Measurements from ENCODE around the gene SEZ6.

SEZ6 gene

DNA sequence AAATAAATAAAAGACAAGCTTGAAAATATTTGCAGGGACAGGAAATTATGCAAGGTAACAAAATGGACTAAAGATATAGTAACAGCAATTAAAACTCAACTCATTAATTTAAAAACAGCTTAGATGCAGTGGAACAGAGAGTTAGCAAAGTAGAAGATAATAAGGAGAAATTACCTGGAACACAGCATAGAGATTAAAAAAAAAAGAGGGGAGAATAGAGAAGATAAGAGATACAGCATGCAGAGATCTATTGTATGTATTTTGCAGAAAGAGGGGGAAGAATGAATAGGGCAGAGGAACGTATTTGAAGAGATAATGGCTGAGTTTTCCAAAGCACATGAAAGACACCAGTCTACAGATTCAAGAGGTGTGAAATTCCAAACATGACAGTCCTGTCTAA is 28.7 kb upstream of the SEZ6 start:
- DNase-seq (ENCODE audit: low spot score), result no peak

- no peak for DNase-seq (ENCODE audit: low spot score)
Observed at GRCh38 chr17:29032857-29033197, 27.0 kb upstream of the SEZ6 start.

DNA sequence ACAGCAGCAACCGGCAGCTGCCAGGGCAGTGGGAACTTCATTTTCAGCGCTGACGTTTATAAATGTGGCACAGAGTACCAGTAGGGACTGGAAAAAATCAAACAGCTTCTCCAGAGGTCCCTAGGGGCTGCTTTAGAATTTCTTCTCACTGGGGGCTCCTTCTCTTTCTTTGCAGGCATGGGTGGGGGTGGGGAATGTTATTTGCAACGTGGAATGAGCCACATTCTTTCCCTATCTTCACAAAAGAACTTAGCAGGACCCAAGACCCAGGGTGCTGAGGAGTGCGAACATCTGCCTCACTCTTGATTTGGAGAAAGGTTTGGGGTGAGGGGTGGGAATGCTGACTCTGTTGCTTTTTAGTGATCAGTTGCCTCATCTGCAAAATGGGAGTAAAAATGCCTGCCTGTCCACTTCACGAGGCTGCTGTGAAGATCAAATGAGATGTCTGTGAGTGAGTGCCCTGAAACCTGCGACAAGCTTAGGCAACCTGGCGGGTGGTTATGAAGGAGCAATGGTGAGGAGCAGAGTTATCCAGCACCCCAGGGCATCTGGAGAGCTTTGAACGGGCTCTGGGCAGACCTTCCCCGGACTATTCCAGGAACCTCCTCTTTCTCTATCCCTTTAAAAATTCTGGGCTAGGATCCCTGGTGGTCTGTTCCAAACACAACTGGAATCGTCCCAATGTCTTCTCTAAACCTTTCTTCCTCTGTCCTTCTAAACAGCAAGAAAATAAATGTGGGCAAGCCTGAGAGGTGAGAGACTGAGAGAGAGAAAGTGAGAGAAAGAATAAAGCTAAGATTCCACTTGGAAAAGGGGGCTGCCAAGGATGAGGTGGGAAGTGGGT is 26.4 kb upstream of the SEZ6 start:
- no peak for DNase-seq (ENCODE audit: low spot score)

DNA sequence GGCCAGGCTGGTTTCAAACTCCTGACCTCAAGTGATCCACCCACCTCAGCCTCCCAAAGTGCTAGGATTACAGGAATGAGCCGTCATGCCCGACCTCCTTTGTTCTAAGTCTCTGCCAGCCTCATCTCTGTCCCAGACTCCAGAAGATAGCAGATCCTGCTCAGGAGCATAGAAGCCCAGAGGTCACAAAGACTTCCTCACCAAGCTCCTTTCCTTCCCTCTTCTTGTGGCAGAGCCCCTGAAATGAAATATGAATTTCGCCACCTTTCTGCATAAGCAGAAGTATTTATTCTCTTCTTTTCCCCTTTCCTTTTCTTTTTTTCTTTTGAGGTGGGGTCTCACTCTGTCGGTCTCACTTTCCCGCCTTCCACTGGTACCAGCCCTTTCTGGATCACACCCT is 25.7 kb upstream of the SEZ6 start:
- DNase-seq (ENCODE audit: low spot score), result no peak

DNA sequence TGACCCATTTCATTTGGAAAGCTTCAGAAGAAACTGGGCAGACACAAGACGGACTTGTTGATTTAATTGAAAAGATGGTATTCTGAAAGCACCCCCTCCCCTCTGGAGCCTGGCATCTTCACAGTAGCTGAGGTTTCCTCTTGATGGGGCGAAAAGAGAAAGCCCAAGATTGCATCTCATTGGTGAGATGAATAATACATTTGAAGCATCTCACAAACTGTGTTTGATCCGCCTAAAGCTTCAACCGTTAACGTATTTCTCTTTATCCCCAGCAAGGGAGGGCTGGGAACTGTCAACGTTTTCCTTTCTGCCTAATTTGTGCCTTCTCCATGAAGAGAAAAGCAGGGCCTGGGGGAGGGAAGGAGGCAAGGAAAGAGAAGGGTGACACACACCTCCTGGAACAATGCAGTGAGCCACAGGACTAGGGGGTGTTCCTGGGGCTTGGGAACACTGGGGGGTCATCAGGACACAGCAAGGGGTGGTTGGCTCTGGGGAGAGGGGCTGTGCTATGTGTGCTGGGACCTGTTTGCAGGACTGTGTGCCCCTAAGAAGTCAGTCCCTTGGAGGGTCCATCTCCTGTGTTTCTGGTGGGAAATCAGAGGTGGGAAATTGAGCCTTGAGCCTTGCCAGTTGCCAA is 18.6 kb upstream of the SEZ6 start:
- no peak for DNase-seq (ENCODE audit: low spot score)

DNA sequence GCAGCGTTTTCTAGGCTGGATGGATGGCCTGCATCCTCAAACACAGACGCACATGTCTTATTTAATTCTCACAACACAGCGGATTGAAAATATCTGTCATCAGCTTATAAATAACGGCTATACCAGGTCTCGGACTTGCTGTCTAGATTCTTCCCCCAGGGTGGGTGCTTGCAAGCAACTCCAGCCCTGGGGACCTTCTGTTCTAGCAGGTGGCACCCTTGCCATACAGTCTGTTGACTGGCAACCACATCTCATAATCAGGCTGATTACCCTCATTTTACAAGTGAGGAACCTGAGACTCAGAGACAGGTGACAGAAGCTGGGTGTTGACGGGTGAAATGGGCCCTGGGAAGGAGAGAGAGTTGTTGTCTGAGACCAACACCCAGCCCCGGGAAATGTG is 16.2 kb upstream of the SEZ6 start:
- DNase-seq (ENCODE audit: low spot score), result no peak

DNA sequence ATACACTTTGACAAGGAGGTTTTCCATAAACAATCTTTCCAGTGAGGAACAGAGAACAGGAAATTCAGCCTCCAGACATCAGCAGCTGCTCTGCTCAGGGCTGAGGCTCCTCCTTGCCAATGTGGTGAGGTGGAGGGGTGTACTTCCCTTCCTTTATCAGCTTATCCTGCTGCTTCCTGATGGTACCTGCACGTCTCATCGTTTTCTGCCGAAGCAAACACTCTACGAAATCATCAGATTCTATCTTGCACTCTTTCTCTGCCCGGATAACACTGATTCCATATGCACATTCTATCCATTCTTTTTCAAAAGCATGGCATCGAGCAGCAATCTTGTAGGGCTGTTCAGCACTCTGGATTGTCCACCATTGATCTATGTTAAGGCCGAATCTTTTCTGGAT is 15.4 kb upstream of the SEZ6 start:
- no peak for DNase-seq (ENCODE audit: low spot score)

DNA sequence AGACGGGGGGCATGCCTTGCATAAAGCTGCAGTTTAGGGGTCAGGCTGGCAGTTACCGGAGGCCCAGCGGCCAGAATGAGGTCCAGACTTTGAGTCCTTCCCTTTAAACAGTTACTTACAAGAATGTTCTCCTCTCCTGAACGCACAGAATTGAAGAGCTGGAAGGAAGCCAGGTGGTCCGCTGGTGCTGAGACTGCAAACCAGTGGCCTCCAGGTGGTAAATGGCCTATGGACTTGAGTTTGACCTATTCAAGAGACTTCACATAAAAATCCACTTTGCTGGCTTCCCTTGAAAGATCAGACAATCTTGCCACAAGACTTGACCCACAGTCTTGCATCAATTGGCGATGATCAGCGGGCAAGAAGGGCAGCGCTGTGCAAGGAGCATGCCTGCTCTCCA is 14.7 kb upstream of the SEZ6 start:
- DNase-seq (ENCODE audit: low spot score), result no peak

DNA sequence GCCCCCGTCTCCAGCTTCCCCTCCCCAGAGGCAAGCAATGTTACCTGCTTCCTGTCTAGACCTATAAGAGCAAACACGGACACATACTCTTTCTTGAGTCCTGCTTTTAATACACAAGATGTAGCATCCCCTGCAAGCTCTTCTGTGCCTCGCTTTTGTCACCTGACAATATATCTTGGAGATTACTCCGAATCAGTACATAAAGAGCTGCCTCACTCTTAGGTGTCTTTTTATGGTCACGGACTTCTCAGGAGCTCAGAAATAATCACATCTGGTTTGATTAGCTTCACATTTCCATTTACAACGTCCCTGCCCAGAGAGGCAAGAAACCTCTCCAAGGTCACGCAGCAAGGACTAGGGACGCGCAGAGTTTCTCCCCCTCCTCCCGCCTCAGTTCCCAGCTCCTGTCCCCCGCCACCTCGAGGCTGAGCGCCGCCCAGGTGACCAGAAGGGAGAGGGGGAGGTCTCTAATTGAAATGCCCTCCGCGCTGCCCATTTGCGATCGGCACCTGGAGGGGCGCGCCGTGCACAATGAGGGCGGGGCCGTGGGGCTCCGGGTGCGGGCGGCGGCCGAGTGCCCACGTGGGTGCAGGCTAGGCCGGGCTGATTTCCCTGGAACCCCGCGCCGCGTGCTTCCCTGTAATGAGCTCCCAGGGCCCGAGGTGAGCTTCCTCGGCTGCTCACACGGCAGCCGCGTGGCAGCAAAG is 13.8 kb upstream of the SEZ6 start:
- DNase-seq (ENCODE audit: low spot score), result no peak

- DNase-seq (ENCODE audit: low spot score), result no peak
Observed at GRCh38 chr17:29018788-29019474, 13.1 kb upstream of the SEZ6 start.

DNA sequence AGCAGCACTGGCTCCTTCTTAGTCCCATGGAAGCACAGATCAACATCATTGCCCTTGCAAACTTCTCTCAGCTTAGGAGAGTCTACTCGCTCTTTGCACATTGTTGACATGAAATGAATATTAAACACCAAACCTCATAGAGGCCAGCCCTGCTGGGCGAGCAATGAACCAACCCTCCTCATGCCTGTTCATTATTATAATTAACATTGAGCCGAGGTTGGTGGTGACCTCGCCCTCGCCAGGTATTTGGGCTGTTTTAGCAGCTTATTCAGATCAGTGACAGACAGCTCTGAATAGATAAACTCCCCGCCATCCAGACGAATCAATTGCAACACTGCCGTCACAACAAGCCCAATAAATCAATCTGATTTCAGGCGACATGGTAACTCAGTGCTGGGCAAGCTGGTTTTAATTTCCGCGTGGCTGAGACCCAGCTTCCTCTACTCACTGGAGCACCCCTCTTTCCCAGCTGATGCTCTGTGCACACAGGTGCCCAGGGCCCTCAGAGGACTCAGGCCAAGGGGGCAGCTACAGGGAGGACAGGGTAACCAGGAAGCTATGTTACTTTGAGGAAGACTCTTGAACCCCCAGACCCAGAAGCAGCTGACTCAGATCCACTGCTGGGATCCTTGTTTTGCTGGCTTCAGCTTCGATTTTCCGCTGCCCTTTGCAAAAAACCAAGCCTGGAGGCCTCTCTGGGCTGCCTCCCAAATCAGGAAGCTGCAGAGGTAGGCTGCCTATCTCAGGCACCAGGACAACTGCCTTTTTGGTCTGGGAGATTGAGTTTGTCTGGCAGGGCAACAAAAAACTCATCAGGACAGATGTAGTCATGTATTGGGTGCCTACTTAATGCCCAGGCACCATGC is 10.7 kb upstream of the SEZ6 start:
- no peak for DNase-seq (ENCODE audit: low spot score)

DNA sequence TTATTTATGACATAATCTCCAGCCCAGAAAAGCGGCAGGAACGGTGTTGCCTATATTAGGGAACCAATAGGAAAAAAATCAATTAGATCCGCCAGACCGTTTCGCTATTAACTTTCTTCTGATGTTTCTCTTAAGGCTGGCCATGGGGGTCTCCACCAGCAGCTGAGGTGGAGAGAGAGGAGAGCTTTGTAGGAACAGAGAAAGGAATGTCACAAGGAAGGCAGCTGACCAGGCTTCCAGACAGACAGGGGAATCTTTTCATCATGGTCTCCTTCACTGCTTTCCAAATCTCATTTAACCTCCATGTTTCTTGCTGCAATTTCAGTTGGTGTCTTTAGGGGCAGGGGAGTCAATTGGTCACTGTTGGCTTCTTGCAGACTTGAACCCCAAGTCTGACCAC is 8.9 kb upstream of the SEZ6 start:
- no peak for DNase-seq (ENCODE audit: low spot score)

DNA sequence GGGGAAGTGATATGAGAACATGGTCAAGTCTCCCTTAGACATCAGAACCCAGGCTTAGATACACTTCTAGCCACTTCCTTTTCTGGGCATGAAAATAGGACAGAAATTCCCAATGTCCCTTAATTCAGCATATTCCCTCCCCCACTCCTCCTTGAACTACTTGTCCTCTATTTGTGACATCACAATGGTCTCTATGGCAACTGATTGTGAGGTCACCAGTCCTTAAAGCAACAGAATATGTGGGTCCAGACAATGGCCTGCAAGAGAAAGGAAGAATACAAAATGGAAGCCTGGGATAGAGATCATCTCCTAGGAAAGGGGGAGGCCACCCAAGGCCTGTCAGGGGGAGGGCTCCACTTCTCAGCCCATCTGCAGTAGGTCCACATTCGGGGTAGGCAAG is 6.7 kb upstream of the SEZ6 start:
- no peak for DNase-seq (ENCODE audit: low spot score)

- DNase-seq (ENCODE audit: low spot score), result no peak
Observed at GRCh38 chr17:29010586-29010985, 4.8 kb upstream of the SEZ6 start.

DNA sequence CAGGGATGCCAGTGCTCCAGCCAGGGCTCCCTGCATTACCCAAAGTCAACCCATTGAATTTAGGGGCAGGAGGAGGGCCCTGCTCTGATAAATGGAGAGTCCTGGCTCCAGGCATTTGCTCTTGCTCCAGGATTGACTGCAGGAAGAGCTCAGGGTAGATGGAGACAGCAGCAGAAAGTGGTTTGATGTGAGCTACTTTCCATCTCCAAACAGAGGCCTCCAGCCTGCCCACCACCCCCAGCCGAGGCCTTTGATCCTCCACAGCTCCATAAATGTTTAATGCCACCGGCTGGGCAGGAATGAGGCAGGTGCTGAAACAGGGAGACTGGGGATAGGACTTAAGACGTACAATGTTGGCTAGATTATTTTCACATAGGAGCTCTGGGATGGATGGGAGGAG is 4.3 kb upstream of the SEZ6 start:
- no peak for DNase-seq (ENCODE audit: low spot score)

DNA sequence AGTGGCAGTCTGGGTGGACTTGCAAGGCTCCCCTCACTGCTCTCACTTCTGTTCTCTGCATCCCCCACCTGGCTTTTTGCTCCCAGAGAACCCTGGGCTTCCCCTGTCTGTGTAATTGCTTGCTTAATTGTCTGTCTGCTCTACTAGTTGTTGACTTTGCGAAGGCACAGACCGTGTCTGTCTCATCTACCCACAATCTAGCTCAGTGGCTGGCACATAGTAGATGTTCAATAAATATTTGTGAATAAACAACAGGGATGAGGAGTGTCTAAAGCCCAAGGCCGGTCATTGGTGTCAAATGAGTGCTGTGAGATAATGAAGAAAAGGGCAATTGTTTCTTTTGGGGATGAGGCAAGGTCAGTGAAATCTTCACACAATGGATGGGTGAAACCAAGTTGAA is 2.8 kb upstream of the SEZ6 start:
- DNase-seq (ENCODE audit: low spot score), result no peak

DNA sequence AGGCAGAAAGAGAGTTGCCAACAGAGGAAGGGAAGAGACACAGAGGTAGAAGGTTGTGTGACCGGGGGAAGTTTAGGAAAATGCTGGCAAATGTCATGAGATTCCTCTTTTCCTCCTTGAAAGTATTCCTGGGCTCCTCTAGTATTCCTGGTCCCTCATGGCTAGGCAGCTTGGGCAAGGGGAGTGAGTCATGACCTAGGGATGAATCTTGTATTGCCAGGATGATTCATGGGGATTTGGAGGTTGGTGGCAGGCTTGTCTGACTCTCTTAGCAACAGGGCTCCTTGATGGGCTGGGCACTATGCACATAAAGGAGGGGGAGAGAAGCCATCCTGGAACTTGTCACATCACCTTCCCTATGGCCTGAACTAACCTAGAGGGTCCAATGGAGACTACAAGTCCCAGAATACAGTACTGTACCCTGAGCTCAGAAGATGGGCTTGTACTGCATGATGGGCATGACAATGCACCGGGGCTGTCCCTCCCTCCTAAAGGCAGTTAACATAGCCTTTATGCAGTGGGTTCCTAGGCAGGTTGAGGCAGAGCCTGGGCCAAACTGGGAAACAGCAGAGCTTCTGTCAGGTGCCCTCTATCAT is 2.1 kb upstream of the SEZ6 start:
- DNase-seq (ENCODE audit: low spot score), result no peak

DNA sequence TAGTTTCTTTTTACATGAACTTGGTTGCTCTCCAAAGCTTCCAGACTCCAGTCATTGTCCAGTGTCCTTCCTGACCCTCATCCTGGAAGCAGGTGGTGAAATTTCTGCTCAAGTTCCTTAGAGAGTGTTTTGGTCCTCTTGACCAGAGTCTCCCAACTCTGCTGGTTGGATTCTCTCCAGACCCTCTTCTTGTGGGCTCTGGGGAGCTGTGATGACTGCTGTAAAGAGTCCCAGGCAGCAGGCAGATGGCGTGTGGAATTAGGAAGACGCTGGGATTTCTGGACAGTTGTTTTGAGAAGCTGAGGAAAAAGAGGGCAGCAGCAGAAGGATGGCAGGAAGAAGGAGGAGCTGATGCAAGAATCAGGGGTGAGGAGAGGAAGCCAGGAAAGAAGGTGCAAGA is 1.6 kb upstream of the SEZ6 start:
- DNase-seq (ENCODE audit: low spot score), result no peak

GRCh38 chr17:29004081-29004692 is 1.6 kb downstream of the SEZ6 start:
- DNase-seq (ENCODE audit: low spot score), result no peak

GRCh38 chr17:29003289-29003688 is 2.5 kb downstream of the SEZ6 start:
- no peak for DNase-seq (ENCODE audit: low spot score)

GRCh38 chr17:29002811-29003210 is 3.0 kb downstream of the SEZ6 start:
- DNase-seq (ENCODE audit: low spot score), result no peak
